Measurements from ENCODE around the gene TRPV6.

The TRPV6 gene

GRCh38 chr7:142908921-142909890 lies 23.7 kb upstream of the TRPV6 start:
- in situ Hi-C loops (cut with MboI; ENCODE audit: low sequenced_read_pairs), result no loop called here

- in situ Hi-C loops (cut with MboI; ENCODE audit: low sequenced_read_pairs), result no loop called here
These were observed 22.7 kb upstream of the TRPV6 start for GRCh38 chr7:142908290-142908689.

- in situ Hi-C loops (cut with MboI; ENCODE audit: low sequenced_read_pairs), result no loop called here
These were observed 21.1 kb upstream of the TRPV6 start for GRCh38 chr7:142906643-142907042.

GRCh38 chr7:142905759-142906158 lies 20.2 kb upstream of the TRPV6 start:
- in situ Hi-C loops (cut with MboI; ENCODE audit: low sequenced_read_pairs), result no loop called here

- in situ Hi-C loops (cut with MboI; ENCODE audit: low sequenced_read_pairs), result no loop called here
These were observed 18.6 kb upstream of the TRPV6 start for GRCh38 chr7:142904128-142904527.

GRCh38 chr7:142901426-142902259 lies 16.1 kb upstream of the TRPV6 start:
- in situ Hi-C loops (cut with MboI; ENCODE audit: low sequenced_read_pairs), result no loop called here

- in situ Hi-C loops (cut with MboI; ENCODE audit: low sequenced_read_pairs), result no loop called here
These were observed 14.1 kb upstream of the TRPV6 start for GRCh38 chr7:142899661-142900060.

GRCh38 chr7:142898377-142899170 lies 13.0 kb upstream of the TRPV6 start:
- in situ Hi-C loops (cut with MboI; ENCODE audit: low sequenced_read_pairs), result no loop called here

GRCh38 chr7:142897691-142898090 lies 12.1 kb upstream of the TRPV6 start:
- in situ Hi-C loops (cut with MboI; ENCODE audit: low sequenced_read_pairs), result no loop called here

- in situ Hi-C loops (cut with MboI; ENCODE audit: low sequenced_read_pairs), result no loop called here
These were observed 11.3 kb upstream of the TRPV6 start for GRCh38 chr7:142896741-142897379.

GRCh38 chr7:142896151-142896550 lies 10.6 kb upstream of the TRPV6 start:
- in situ Hi-C loops (cut with MboI; ENCODE audit: low sequenced_read_pairs), result no loop called here

- in situ Hi-C loops (cut with MboI; ENCODE audit: low sequenced_read_pairs), result no loop called here
These were observed 9.5 kb upstream of the TRPV6 start for GRCh38 chr7:142894985-142895593.

- in situ Hi-C loops (cut with MboI; ENCODE audit: low sequenced_read_pairs), result no loop called here
These were observed 8.8 kb upstream of the TRPV6 start for GRCh38 chr7:142894112-142894984.

- in situ Hi-C loops (cut with MboI; ENCODE audit: low sequenced_read_pairs), result no loop called here
These were observed 7.4 kb upstream of the TRPV6 start for GRCh38 chr7:142892951-142893350.

- in situ Hi-C loops (cut with MboI; ENCODE audit: low sequenced_read_pairs), result no loop called here
These were observed 6.0 kb upstream of the TRPV6 start for GRCh38 chr7:142891490-142892082.

- in situ Hi-C loops (cut with MboI; ENCODE audit: low sequenced_read_pairs), result no loop called here
These were observed 5.4 kb upstream of the TRPV6 start for GRCh38 chr7:142890874-142891485.

- in situ Hi-C loops (cut with MboI; ENCODE audit: low sequenced_read_pairs), result no loop called here
These were observed 4.3 kb upstream of the TRPV6 start for GRCh38 chr7:142889816-142890215.

GRCh38 chr7:142887282-142888015 lies 1.9 kb upstream of the TRPV6 start:
- in situ Hi-C loops (cut with MboI; ENCODE audit: low sequenced_read_pairs), result no loop called here
